ENCODE measurements around the gene KRTAP5-8.

DNA sequence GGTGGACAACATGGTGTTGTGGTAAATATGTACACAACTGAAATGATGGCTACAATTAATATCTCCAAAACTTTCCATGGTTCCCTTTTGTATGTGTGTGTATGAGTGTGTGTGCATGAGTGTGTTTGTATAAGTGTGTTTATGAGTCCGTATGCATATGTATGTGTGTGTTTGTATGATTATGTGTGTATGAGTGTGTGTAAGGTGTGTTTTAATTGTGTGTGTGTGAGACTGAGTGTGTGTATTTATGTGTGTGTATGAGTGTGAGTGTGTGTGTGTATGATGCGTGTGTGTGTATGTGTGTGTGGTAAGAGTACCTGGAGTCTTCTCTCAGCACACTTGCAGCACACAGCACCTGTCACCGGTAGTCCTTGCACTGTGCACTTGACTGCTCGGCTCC lies 18.2 kb downstream of the KRTAP5-8 start:
- TF ChIP-seq, protein P1, sequence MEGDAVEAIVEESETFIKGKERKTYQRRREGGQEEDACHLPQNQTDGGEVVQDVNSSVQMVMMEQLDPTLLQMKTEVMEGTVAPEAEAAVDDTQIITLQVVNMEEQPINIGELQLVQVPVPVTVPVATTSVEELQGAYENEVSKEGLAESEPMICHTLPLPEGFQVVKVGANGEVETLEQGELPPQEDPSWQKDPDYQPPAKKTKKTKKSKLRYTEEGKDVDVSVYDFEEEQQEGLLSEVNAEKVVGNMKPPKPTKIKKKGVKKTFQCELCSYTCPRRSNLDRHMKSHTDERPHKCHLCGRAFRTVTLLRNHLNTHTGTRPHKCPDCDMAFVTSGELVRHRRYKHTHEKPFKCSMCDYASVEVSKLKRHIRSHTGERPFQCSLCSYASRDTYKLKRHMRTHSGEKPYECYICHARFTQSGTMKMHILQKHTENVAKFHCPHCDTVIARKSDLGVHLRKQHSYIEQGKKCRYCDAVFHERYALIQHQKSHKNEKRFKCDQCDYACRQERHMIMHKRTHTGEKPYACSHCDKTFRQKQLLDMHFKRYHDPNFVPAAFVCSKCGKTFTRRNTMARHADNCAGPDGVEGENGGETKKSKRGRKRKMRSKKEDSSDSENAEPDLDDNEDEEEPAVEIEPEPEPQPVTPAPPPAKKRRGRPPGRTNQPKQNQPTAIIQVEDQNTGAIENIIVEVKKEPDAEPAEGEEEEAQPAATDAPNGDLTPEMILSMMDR (IDR thresholded peaks at IDR 0.05) = no peak
- TF ChIP-seq POLR2A (IDR thresholded peaks at IDR 0.05) (no peak), POLR2AphosphoS5 (IDR thresholded peaks at IDR 0.05) (no peak), EP300 (IDR thresholded peaks at IDR 0.05) (no peak)
